K562 (cell line): Measurements from ENCODE around the gene TIMM9. TPM values are rescaled to one million over a fixed set of nuclear protein-coding genes. Genes with fewer than 3 reads are reported as not detected.

Experiments
- ATAC-seq: fragments of 200-7000 bp; cut with Tn5 transposase; 3 replicates; pipeline ENCODE4 v1.9.1; 2020; ENCODE audit warnings: moderate library complexity
- BruUV-seq: library from RNA; stranded (reverse); fragments of 400-500 nt; replicated peaks from 2 replicates; lab custom pipeline; 2021; lab: Mats Ljungman, UMichigan
- CTCF ChIA-PET: fragments of 300-600 bp; formaldehyde crosslinking; extraction: SDS; loops from one replicate; lab custom pipeline; 2021; ENCODE audit warnings: low intra/inter-chr PET ratio; lab: Yijun Ruan, JAX
- POLR2A ChIA-PET: fragments of 300-600, 350-650 bp; sonication (Branson Sonifier 250); formaldehyde crosslinking; extraction: SDS; loops from one replicate; lab custom pipeline; 2021; ENCODE audit warnings: antibody characterized with exemption, inconsistent platforms; lab: Yijun Ruan, JAX
- DNase-seq, 4 experiments: peaks; one replicate each; pipeline versions ENCODE4 v3.0.0 to v3.0.0-alpha.2; 2011 to 2018; ENCODE audit warnings: low spot score in 3 of 4, mixed read lengths in 3 of 4; ENCODE audit errors: extremely low read depth in 1 of 4
- FAIRE-seq: peaks from 2 replicates; lab custom pipeline; 2011; peaks lifted over from hg19 to GRCh38; lab: Jason Lieb, UNC
- H2AFZ ChIP-seq: 2 replicates; pipeline ENCODE4 v1.6.0; 2011; ENCODE audit warnings: low read depth, low read length, control low read depth, inconsistent platforms
- H3K27ac ChIP-seq: fragments of 200-600 bp; 3 replicates; pipeline ENCODE4 v1.8.0; 2011; ENCODE audit warnings: low read depth, mild to moderate bottlenecking, control low read depth, inconsistent platforms, low read length, moderate library complexity, mixed read lengths; ENCODE audit errors: extremely low read depth
- H3K27me3 ChIP-seq, 2 experiments: fragments of 300-600 bp in 1 of 2; 2 replicates in 1 of 2; 3 replicates in 1 of 2; pipeline versions ENCODE4 v1.6.0 to v1.8.0; 2011; ENCODE audit warnings: inconsistent platforms in 2 of 2, low read length in 2 of 2, mild to moderate bottlenecking in 1 of 2, mixed read lengths in 1 of 2, moderate library complexity in 1 of 2; ENCODE audit not compliant: control insufficient read depth in 2 of 2, insufficient read depth in 2 of 2
- H3K36me3 ChIP-seq: fragments of 300-600 bp; 3 replicates; pipeline ENCODE4 v1.8.0; 2011; ENCODE audit warnings: mild to moderate bottlenecking, low read length, inconsistent platforms; ENCODE audit not compliant: control insufficient read depth, insufficient read depth
- H3K4me1 ChIP-seq, 2 experiments: fragments of 200-600 bp in 1 of 2; replicated peaks in 1 of 2; 2 replicates in 1 of 2; 3 replicates in 1 of 2; pipeline versions ENCODE4 v1.5.1 to v1.8.0; 2011; ENCODE audit warnings: inconsistent platforms in 2 of 2, low read length in 2 of 2, mild to moderate bottlenecking in 1 of 2, mixed read lengths in 1 of 2, moderate library complexity in 1 of 2; ENCODE audit not compliant: control insufficient read depth in 2 of 2, insufficient read depth in 2 of 2
- H3K4me2 ChIP-seq: 2 replicates; pipeline ENCODE4 v1.6.1; 2011; ENCODE audit warnings: low read length, control low read depth, inconsistent platforms, mixed read lengths; ENCODE audit not compliant: insufficient read depth
- H3K4me3 ChIP-seq: fragments of 200-600 bp; sonication (generic), shearing (Covaris generic); 2 replicates; pipeline ENCODE4 v1.5.1; 2016; ENCODE audit warnings: control low read depth, inconsistent platforms
- H3K79me2 ChIP-seq: fragments of 200-600 bp; 3 replicates; pipeline ENCODE4 v1.8.0; 2011; ENCODE audit warnings: low read length, inconsistent platforms; ENCODE audit not compliant: control insufficient read depth, insufficient read depth
- H3K9ac ChIP-seq, 2 experiments: 2 replicates each; pipeline versions ENCODE4 v1.6.0 to v1.6.1; 2011; ENCODE audit warnings: low read depth in 2 of 2, low read length in 2 of 2, control low read depth in 1 of 2, inconsistent platforms in 1 of 2, mild to moderate bottlenecking in 1 of 2, mixed read lengths in 1 of 2; ENCODE audit not compliant: insufficient read depth in 1 of 2
- H3K9me1 ChIP-seq: one replicate; pipeline ENCODE4 v1.6.0; 2011; ENCODE audit warnings: inconsistent platforms, mild to moderate bottlenecking, low read length, moderate library complexity; ENCODE audit not compliant: control insufficient read depth, insufficient read depth
- H3K9me3 ChIP-seq: replicated peaks from 2 replicates; pipeline ENCODE4 v1.5.1; 2011; ENCODE audit warnings: low read depth, low read length, inconsistent platforms; ENCODE audit not compliant: control insufficient read depth, insufficient read depth
- H4K20me1 ChIP-seq: replicated peaks from 2 replicates; pipeline ENCODE4 v1.6.1; 2011; ENCODE audit warnings: low read length, inconsistent platforms, mixed read lengths; ENCODE audit not compliant: control insufficient read depth, insufficient read depth
- BACH1 ChIP-seq: fragments of 200-800 bp; sonication (Bioruptor generic); IDR thresholded peaks from 2 replicates; pipeline ENCODE4 v1.6.1; 2016; ENCODE audit warnings: missing genetic modification characterization, missing compliant biosample characterization
- ELF2 ChIP-seq: fragments of 250-450 bp; sonication (Bioruptor Pico); IDR thresholded peaks from 2 replicates; pipeline ENCODE4 v1.5.0; 2021; ENCODE audit warnings: mild to moderate bottlenecking
- FOXA3 ChIP-seq, 2 experiments: fragments of 450-650 bp in 1 of 2; sonication (generic) in 1 of 2; formaldehyde crosslinking; IDR thresholded peaks in 1 of 2; conservative IDR thresholded peaks in 1 of 2; 2 replicates each; pipeline versions ENCODE4 v1.4.0 to v1.8.0; 2020 to 2022; ENCODE audit warnings: mild to moderate bottlenecking in 2 of 2, missing genetic modification reagents in 1 of 2
- HDAC2 ChIP-seq: fragments of 450-650 bp; IDR thresholded peaks from 2 replicates; pipeline ENCODE4 v1.6.1; 2016; ENCODE audit warnings: mild to moderate bottlenecking
- ID3 ChIP-seq, 2 experiments: fragments of 250-450 bp in 1 of 2; fragments of 450-650 bp in 1 of 2; sonication (Bioruptor Pico) in 1 of 2; IDR thresholded peaks; 2 replicates each; pipeline versions ENCODE4 v1.6.1 to v1.8.0; 2016 to 2021; ENCODE audit warnings: mild to moderate bottlenecking in 2 of 2, moderate library complexity in 2 of 2, missing compliant biosample characterization in 1 of 2, missing genetic modification characterization in 1 of 2
- KLF6 ChIP-seq: fragments of 250-450 bp; sonication (Bioruptor Pico); IDR thresholded peaks from 2 replicates; pipeline ENCODE4 v1.4.0; 2020; ENCODE audit warnings: mild to moderate bottlenecking, moderate library complexity, borderline replicate concordance
- MBD2 ChIP-seq: sonication (generic); IDR thresholded peaks from 2 replicates; pipeline ENCODE4 v1.6.1; 2016; ENCODE audit warnings: low read depth, borderline replicate concordance
- NFIC ChIP-seq: fragments of 450-650 bp; IDR thresholded peaks from 2 replicates; pipeline ENCODE4 v1.6.1; 2017; ENCODE audit warnings: mild to moderate bottlenecking, inconsistent platforms
- PHTF2 ChIP-seq: fragments of 250-450 bp; sonication (Bioruptor Pico); IDR thresholded peaks from 2 replicates; pipeline ENCODE4 v1.5.0; 2021; ENCODE audit warnings: mild to moderate bottlenecking
- ZBTB2 ChIP-seq: fragments of 450-650 bp; IDR thresholded peaks from 2 replicates; pipeline ENCODE4 v1.6.1; 2016; ENCODE audit warnings: antibody characterized with exemption
- ZNF121 ChIP-seq: sonication (generic); formaldehyde crosslinking; conservative IDR thresholded peaks from 2 replicates; pipeline ENCODE4 v1.8.0; 2022; ENCODE audit warnings: missing genetic modification reagents
- ZNF507 ChIP-seq: conservative IDR thresholded peaks from 2 replicates; pipeline ENCODE4 v1.6.1; 2017; ENCODE audit warnings: missing genetic modification characterization, missing compliant biosample characterization
- WGBS: fragments of 100-300 bp; shearing (Covaris generic); methylation state at CpG from one replicate; pipeline ENCODE4 v1.1.6; 2016; ENCODE audit warnings: low coverage, mixed read lengths; ENCODE audit not compliant: insufficient coverage; ENCODE audit errors: missing lambda C conversion rate; 5-methylcytosine and 5-hydroxymethylcytosine counted together
- in situ Hi-C: fragments of 300-500 bp; cut with MboI; formaldehyde crosslinking; loops from 4 replicates; pipeline ENCODE4 v1.15.0; 2018; ENCODE audit warnings: inconsistent platforms, mixed read lengths
- intact Hi-C: fragments of 100-400 bp; cut with micrococcal nuclease; formaldehyde crosslinking; loops from 2 replicates; pipeline ENCODE4 v1.14.2; 2022
- polyA plus RNA-seq, 8 experiments: library from polyadenylated mRNA; depleted of rRNA in 4 of 8; stranded (reverse) in 5 of 8; unstranded in 3 of 8; fragments of >200 nt; fragmentation: Nextera tagmentation in 2 of 8; fragmentation: Illumina TruSeq in 1 of 8; extraction: Ambion mirVana in 2 of 8; extraction: Trizol in 1 of 8; gene quantifications; 2 replicates each; pipeline versions ENCODE4 v1.2.1 to v1.2.3, GENCODE V29; 2011 to 2014; ENCODE audit warnings: inconsistent platforms in 1 of 8, missing spikeins in 1 of 8
- total RNA-seq, 7 experiments: library from RNA; depleted of rRNA in 6 of 7; stranded (reverse); fragments of >200 nt in 6 of 7; fragmentation: Illumina TruSeq in 2 of 7; extraction: Trizol in 2 of 7; gene quantifications; 2 replicates each; pipeline versions ENCODE4 v1.2.1 to v1.2.3, GENCODE V29; 2011 to 2021; ENCODE audit warnings: low replicate concordance in 1 of 7
- TF ChIP-seq, protein P1 (sequence below): fragments of 250-450 bp; sonication (Bioruptor Pico); IDR thresholded peaks from 2 replicates; pipeline ENCODE4 v1.5.0; 2021; ENCODE audit warnings: mild to moderate bottlenecking, borderline replicate concordance

The TIMM9 gene
- total and polyA plus RNA-seq, 9 of the 15 experiments (the other 6 are each of a cell fraction or from before 2014, with no cell fraction given): 28.0 to 101 (median 54.3) TPM

GRCh38 chr14:58466459-58466858 lies 39.1 kb upstream of the TIMM9 start:
- Histone ChIP-seq H3K27me3 (no peaks in the 10 kb centered on the region), H3K9ac (no peak overlapping the region), H3K9me3 (no peaks in the 10 kb centered on the region), H3K4me2 (no peak overlapping the region), H3K4me1 (no peaks in the 10 kb centered on the region), H3K9me1 (no peaks in the 10 kb centered on the region), H3K36me3 (peaks cover 48% of the 10 kb centered on the region; the same call in 2 of the 3 replicates), H3K4me3 (no peak overlapping the region), H3K27ac (no peak overlapping the region), H3K79me2 (no peaks in the 10 kb centered on the region), H4K20me1 (no peaks in the 10 kb centered on the region), H2AFZ (no peak overlapping the region)
- no TSS peak for BruUV-seq
- intact Hi-C loops: no loop called here
- WGBS: 100% methylated on average over 1 of the region's 1 CpG
- DNase-seq (no peak), ATAC-seq (no peak), FAIRE-seq (no peak)
- no peak for TF ChIP-seq FOXA3 (CRISPR knock-in tag; conservative IDR thresholded peaks at IDR 0.05 in 1 of 2, IDR thresholded peaks at IDR 0.05 in 1 of 2)
- TF ChIP-seq HDAC2: no peak
- TF ChIP-seq PHTF2: no peak
- TF ChIP-seq ZNF121: peak; percentile 38
- POLR2A ChIA-PET: no interaction called here
- CTCF ChIA-PET: no interaction called here
- in situ Hi-C loops: no loop called here

- Histone ChIP-seq H3K36me3 (peaks cover 53% of the 10 kb centered on the region; the same call in 2 of the 3 replicates), H4K20me1 (no peaks in the 10 kb centered on the region), H3K79me2 (no peaks in the 10 kb centered on the region), H3K27me3 (no peaks in the 10 kb centered on the region), H3K9me1 (no peaks in the 10 kb centered on the region), H3K4me1 (no peaks in the 10 kb centered on the region), H3K9me3 (no peaks in the 10 kb centered on the region), H2AFZ (no peak overlapping the region), H3K9ac (no peak overlapping the region), H3K27ac (no peak overlapping the region), H3K4me3 (no peak overlapping the region), H3K4me2 (no peak overlapping the region)
- CTCF ChIA-PET: no interaction called here
- in situ Hi-C loops: no loop called here
- POLR2A ChIA-PET: no interaction called here
- ATAC-seq (no peak), FAIRE-seq (no peak), DNase-seq (no peak)
- WGBS: 73% methylated on average over 2 of the region's 2 CpGs
- BruUV-seq: no TSS peak
- intact Hi-C loops: no loop called here
- TF ChIP-seq BACH1 (tag): no peak
- TF ChIP-seq ZNF507 (tag): no peak
- no peak for TF ChIP-seq NFIC
- no peak for TF ChIP-seq MBD2
- TF ChIP-seq ZBTB2: no peak
- TF ChIP-seq KLF6 (CRISPR knock-in tag): no peak
- no peak for TF ChIP-seq ID3 (CRISPR knock-in tag; IDR thresholded peaks at IDR 0.05)
- TF ChIP-seq ID3 (tag; IDR thresholded peaks at IDR 0.05): no peak
- TF ChIP-seq ELF2: no peak
- TF ChIP-seq, protein P1, sequence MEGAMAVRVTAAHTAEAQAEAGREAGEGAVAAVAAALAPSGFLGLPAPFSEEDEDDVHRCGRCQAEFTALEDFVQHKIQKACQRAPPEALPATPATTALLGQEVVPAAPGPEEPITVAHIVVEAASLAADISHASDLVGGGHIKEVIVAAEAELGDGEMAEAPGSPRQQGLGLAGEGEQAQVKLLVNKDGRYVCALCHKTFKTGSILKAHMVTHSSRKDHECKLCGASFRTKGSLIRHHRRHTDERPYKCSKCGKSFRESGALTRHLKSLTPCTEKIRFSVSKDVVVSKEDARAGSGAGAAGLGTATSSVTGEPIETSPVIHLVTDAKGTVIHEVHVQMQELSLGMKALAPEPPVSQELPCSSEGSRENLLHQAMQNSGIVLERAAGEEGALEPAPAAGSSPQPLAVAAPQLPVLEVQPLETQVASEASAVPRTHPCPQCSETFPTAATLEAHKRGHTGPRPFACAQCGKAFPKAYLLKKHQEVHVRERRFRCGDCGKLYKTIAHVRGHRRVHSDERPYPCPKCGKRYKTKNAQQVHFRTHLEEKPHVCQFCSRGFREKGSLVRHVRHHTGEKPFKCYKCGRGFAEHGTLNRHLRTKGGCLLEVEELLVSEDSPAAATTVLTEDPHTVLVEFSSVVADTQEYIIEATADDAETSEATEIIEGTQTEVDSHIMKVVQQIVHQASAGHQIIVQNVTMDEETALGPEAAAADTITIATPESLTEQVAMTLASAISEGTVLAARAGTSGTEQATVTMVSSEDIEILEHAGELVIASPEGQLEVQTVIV (CRISPR knock-in tag): no peak
Observed at GRCh38 chr14:58465421-58465820, 38.1 kb upstream of the TIMM9 start.
